ENCODE data around the gene MYO7A.

Gene MYO7A

GRCh38 chr11:77184136-77184860 lies 56.3 kb downstream of the MYO7A start:
- no peak for DNase-seq (ENCODE audit: low read depth)

GRCh38 chr11:77186302-77186701 lies 58.3 kb downstream of the MYO7A start:
- no peak for DNase-seq (ENCODE audit: low read depth)

GRCh38 chr11:77187111-77187750 lies 59.2 kb downstream of the MYO7A start:
- DNase-seq (ENCODE audit: low read depth), result no peak

GRCh38 chr11:77187776-77188632 lies 60.0 kb downstream of the MYO7A start:
- DNase-seq (ENCODE audit: low read depth), result peak; percentile 49

GRCh38 chr11:77188633-77189491 lies 60.8 kb downstream of the MYO7A start:
- no peak for DNase-seq (ENCODE audit: low read depth)

GRCh38 chr11:77189588-77190210 lies 61.7 kb downstream of the MYO7A start:
- no peak for DNase-seq (ENCODE audit: low read depth)

GRCh38 chr11:77190331-77191075 lies 62.5 kb downstream of the MYO7A start:
- DNase-seq (ENCODE audit: low read depth), result no peak

GRCh38 chr11:77191429-77191822 lies 63.4 kb downstream of the MYO7A start:
- no peak for DNase-seq (ENCODE audit: low read depth)

- DNase-seq (ENCODE audit: low read depth), result peak; percentile 46
Observed at GRCh38 chr11:77191823-77192495, 63.9 kb downstream of the MYO7A start.

- no peak for DNase-seq (ENCODE audit: low read depth)
Observed at GRCh38 chr11:77193167-77193566, 65.1 kb downstream of the MYO7A start.

- DNase-seq (ENCODE audit: low read depth), result no peak
Observed at GRCh38 chr11:77193911-77194830, 66.1 kb downstream of the MYO7A start.

GRCh38 chr11:77195071-77195755 lies 67.2 kb downstream of the MYO7A start:
- DNase-seq (ENCODE audit: low read depth), result no peak

- no peak for DNase-seq (ENCODE audit: low read depth)
Observed at GRCh38 chr11:77196961-77197360, 68.9 kb downstream of the MYO7A start.

GRCh38 chr11:77197626-77198320 lies 69.7 kb downstream of the MYO7A start:
- DNase-seq (ENCODE audit: low read depth), result no peak

GRCh38 chr11:77198440-77198849 lies 70.4 kb downstream of the MYO7A start:
- DNase-seq (ENCODE audit: low read depth), result no peak

GRCh38 chr11:77199137-77199745 lies 71.2 kb downstream of the MYO7A start:
- DNase-seq (ENCODE audit: low read depth), result no peak
